NCI-H226 (cell line): ENCODE data around the gene CELF1.
A peak's percentile ranks its signal among the peaks of the same experiment; 100 is the strongest.

Experiments used
- DNase-seq: peaks from one replicate; pipeline ENCODE4 v3.0.0-alpha.2; 2015

CELF1 gene

DNA sequence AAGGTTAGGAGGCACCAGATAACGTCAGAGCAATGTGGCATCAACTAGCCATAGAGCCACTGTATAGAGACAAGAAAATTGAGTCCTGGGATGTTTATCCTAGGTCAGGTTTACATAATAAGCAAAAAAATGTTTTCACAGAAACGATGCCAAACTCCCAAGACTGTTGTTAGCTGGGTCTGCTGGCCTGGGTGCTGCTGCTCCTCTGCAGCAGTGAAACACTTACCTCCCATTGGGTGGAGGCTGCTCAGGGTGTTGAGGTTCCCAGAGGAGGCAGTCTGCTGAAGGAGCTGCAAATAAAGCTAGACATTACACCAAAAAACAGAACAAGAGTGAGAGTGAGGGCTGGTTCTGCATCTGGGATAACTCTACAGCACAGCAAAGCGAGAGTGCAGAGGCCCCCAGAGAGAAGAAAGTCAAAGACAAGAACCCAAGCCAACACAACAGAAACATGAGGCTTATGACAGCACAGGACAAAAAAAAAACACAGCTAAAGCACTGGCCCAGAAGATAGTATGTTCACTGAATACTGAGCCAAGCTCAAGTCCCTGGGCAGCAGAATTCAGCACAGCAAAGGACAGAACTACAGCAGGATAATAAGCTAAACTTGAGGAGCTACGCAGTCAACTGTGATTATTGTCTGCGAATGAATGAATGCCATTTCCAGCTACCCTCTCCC lies 74.1 kb downstream of the CELF1 start:
- no peak for DNase-seq

DNA sequence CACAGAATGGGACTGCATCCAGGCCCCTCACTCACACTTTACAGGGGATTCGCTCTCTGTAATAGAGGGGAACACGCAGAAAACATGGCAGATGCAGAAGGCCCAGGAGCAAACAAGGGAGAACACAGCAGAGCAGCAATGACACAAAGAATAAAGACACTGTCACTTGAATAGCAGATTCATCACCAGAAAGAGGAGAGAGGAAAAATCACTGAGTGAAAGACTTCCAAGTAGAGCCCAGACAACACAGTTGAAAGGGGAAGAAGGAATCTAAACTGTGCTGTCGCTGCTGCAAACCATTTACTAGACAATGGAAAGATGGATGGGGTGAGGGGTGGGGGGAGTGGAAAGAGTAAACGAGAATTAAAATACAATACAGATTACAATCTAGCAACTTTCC lies 75.2 kb downstream of the CELF1 start:
- no peak for DNase-seq

- DNase-seq, result peak; percentile 35
These were observed 75.6 kb downstream of the CELF1 start for GRCh38 chr11:47477323-47477722.

DNA sequence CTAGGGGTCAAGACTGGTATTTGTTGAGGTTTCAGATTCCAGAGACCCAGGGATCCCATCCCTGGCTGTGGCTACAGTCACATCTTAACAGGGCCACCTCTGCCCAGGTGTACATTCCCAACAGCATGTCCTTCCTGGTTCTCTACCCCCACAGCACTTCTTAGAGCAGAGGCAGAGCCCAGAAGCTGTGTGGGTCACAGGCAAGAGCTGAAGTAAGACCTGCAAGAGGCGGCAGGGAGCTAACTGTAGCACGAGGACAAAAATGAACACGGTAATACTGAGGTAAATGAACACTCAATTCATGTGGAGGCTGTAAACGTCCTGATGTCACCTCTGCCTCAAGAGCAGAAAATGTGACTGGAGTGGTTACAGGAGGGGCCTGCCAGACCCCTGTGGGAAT lies 82.3 kb downstream of the CELF1 start:
- no peak for DNase-seq

DNA sequence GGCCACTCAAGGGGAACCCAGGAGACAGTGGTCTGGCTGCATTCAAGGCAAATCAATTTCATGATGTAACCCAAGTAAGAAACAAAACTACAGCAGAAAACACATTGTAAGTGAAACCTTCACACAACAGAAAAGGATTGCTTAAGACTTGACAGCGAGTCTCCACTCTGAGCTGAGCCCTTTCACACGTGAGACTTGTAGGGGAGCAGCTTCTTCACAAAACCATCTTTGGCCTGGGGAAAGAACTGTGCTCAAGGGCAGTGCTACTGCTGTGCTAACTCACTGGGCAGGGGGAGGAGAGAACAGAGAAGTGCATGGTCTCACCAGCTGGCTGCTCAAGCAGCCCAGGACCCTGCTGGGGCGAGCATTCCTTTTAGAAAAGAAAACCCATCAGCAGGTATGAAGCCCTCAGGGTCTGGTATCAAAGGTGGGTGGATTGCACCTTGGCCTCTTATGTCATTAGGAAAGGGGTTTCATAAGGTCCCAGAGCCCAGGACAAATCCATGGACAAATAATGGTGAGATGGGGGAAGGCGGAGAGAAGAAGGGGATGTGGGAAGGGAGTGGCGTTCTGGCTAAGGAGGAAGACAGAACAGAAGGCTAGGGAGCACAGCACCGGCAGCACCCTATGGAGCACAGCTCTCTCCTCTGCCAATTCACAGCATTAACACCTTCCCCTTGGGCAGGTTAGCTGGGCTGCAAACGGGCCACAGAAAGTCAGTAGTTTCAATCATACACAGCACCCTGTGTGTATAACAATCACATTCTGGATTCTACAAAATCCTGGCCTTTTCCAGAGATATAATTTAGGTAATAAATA lies 83.4 kb downstream of the CELF1 start:
- no peak for DNase-seq

- DNase-seq, result no peak
These were observed 84.2 kb downstream of the CELF1 start for GRCh38 chr11:47468598-47469214.

DNA sequence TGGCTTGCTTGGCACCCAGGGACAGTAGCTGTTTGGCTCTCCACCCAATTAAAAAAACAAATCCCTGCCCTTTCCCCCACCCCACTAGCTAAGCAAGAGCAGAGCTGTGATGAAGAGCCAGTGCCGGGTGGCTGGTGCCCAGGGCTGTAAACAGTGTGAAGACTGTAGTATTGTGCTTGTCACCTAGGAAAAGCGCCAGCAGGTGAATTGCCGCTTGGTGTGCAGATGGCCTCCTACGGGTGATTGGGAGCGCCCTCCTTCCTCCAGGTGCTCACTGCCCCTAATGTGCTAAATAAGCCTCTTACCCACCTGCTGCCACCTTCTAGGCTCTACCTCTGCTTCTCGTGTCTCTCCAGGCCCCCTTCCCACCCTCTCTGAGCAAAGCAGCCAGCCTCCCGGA lies 85.6 kb downstream of the CELF1 start:
- DNase-seq, result no peak

DNA sequence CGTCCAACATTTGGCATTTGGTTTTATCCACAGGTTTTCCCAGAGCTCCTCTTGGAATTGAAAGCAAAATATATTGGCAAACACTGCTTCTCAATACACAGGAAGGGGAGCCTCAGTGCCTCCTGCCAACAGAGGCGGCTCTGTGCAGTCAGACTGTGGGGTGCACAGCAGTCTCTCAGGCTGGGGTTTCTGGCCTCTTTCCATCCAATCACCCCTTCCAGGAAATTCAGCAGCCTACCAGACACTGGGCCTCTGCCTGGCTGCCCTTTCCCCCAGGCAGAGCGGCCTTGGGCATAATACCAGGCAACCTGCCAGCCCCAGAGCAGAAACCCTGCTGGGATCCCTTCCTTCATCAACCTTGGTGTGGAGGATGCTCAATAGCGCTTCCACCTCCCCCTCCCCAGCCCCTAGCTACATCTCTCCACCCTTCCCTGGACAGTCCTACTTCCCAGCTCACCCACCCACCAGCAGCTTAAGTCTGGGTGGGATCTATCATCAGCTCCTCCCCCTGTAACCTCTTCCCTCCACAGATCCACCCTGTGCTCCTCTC lies 86.2 kb downstream of the CELF1 start:
- peak; percentile 65 for DNase-seq

- no peak for DNase-seq
These were observed 86.7 kb downstream of the CELF1 start for GRCh38 chr11:47466201-47466600.

DNA sequence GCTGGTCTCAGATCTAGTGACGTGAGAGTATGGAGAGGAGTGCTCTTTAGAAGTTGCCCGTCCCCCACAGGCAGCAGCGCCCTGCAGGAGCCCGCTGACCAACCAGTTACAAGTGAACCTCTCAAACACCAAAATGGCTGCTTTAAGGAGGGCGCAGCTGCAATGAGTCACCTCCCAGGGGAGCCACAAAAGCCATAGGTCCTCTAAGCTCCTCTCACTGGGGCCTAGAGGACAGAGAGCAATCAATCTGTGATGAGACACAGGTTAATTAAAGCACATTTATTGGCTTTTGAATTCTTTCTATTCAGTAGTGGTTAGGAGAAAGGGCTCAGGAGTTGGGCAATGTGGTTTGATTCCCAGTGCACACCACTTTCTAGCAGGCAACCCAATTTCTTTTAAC lies 88.4 kb downstream of the CELF1 start:
- no peak for DNase-seq

DNA sequence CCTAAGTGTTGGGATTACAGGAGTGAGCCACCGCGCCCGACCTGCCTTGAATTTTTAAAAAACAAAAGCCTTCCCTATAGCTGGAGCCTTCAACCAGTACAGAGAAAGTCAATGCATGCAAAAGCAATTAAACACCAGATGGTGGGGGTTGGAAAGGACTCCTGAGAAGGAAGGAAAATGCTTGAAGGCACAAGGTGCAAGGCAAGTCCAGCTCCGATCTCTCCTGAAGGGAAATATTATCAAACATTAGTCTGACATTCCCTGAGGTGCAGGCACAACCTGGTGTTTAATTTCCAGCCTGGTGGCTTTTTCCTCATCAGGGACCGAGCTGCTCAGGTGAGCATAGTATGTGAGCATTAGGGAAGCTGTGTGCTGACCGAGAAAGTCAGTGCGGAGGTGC lies 91.1 kb downstream of the CELF1 start:
- DNase-seq, result no peak

DNA sequence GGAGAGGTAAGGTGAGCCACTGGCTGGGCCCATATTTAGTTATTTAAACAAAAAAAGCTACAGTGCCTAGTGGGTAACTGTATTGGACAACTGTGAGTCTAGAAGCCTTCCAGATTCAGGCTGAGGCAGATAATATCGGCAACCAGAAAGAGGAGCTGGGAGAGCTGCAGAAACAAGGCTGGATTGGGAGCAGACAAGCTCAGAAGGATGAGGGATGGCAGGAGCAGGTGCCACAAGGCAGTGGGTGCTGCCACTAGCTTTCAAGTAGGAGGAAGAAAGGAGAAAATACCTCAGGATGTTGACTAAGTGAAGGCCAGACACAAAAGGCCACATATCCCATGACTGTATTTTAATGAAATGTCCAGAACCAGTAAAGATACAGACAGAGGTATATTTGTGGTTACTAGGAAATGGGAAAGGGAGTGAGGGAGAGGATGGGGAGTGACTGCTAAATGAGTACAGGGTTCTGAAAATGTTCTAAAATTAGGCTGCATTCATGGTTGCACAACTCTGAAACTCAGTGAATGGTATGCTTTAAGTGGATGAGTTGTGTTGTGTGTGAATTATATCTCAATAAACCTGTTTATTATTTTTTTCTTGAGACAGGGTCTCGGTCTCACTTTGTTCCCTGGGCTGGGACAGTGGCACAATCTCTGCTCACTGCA lies 92.2 kb downstream of the CELF1 start:
- DNase-seq, result no peak

- peak; percentile 57 for DNase-seq
These were observed 98.7 kb downstream of the CELF1 start for GRCh38 chr11:47454258-47454671.

- no peak for DNase-seq
These were observed 99.6 kb downstream of the CELF1 start for GRCh38 chr11:47453365-47453764.

- DNase-seq, result no peak
These were observed 100.9 kb downstream of the CELF1 start for GRCh38 chr11:47451990-47452389.

DNA sequence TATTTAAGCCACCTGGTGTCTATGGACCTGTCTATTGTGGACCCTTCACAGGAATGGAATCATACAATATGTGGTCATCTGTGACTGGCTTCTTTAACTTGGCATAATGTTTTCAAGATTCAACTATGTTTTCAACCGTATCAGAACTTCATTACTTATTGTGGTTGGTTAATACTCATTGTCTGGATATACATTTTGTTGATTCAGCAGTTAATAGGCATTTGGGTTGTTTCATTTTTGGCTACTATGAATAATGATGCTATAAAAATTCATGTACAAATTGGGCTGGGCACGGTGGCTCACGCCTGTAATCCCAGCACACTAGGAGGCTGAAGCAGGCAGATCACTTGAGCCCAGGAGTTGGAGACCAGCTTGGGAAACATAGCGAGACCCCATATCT lies 101.5 kb downstream of the CELF1 start:
- DNase-seq, result no peak

- no peak for DNase-seq
These were observed 103.4 kb downstream of the CELF1 start for GRCh38 chr11:47449541-47449940.

DNA sequence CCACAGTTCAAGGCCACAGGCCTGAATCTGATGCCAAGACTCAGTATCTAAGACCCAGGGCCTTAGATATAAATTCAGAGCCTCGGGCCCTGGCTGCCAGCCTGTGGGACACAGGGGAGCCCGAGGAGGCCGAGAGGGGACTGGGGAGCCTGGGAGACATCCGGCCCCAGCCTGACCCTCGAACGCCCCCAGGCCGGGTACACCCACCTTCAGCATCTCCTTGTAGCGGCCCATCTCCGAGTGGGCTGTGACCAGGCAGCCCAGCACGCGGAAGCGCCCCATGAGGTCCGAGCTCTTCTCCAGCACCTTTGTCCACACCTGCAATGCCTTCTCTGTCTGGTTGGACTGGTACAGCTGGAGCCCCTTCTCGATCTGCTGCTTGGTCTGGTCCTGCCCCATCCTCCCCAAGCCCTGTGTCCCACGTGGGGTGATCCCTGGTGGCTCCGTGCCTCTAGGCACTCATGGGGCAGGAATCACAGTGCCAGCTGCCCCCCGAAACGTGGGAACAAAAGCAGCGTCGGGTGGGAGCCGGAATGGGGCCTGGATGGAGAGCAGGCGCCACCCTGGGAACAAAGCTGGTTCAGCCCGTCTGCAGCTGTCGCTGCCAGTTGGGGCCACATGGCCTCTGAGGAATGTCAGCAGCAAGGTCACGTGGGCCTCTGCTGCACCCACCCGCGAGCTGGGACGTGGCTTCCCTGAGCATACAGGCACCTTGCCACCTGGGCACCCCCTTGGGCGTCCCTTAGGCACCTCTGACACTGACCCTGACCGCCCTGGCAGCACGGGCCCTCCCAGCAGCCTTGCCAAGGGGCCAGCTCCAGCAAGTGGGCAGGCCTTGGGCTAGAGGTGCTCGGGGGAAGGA lies 104.1 kb downstream of the CELF1 start, which contains the start of gene RAPSN:
RAPSN (minus strand) TSS at position 571 of the 862 bp plus-strand sequence; CDS start at position 399, 172 bp downstream.
- no peak for DNase-seq

DNA sequence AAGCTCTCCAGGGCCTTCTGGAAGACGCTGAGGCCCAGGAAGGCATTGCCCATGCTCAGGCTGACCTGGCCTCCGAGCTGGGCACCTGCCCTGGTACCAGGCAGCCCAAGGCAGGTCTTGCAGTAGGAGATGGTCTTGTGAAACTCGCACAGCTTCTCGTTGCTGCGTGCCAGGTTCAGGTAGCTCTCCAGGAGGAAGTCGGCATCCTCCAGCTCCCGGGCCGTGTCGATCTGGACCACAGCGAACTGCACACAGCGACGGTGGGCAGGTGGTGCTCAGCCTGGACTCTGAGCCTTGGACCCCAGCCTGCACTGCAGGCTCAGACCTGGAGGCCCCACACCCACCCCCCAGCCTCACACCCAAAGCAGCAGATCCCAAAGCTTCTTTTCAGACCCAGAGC lies 105.0 kb downstream of the CELF1 start:
- no peak for DNase-seq

DNA sequence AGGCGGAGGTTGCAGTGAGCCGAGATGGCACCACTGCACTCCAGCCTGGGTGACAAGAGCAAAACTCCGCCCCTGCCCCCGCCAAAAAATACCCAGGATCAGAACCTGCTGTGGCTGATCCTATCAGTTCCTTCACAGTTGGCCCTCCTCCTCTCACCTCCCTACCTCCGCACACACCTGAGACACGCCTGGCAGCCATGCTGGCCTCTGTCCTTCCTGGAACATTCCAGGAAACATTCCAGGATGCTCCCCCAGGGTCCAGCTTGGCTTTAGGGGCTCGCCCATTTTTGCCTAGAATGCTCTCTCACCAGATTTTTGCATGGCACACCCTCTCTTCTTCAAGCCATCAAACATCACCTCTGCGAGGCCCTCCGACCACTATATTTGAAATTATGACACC lies 106.1 kb downstream of the CELF1 start:
- no peak for DNase-seq

GRCh38 chr11:47445840-47446239 lies 107.1 kb downstream of the CELF1 start:
- DNase-seq, result no peak

DNA sequence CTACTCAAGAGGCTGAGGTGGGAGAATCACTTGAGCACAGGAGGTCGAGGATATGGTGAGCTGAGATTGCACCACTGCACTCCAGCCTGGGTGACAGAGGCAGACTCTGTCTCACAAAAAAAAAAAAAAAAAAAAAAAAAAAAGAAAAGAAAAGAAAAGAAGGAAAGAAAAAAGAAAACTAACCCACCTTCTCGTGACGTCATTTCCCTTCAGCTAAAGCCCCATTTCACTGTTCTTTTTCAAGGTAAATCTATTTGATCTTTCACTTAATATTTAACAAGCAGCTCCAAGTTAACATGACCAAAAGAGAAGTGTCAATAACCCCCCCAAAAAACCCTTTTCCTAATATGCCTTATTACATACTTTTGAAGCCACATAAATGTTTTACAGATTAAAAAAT lies 109.1 kb downstream of the CELF1 start:
- DNase-seq, result no peak
